Common myeloid progenitor, CD34-positive (primary cell): Measurements from ENCODE around the gene GCSAML.

Experiments
- CTCF ChIA-PET: fragments of 350-600 bp; sonication (Branson Sonifier 250); formaldehyde crosslinking; loops from one replicate; lab custom pipeline; 2021; ENCODE audit warnings: antibody characterized with exemption; lab: Charles Lee
- POLR2A ChIA-PET: fragments of 350-600 bp; sonication (Branson Sonifier 250); formaldehyde crosslinking; loops from one replicate; lab custom pipeline; 2021; ENCODE audit warnings: antibody characterized with exemption; lab: Charles Lee
- DNase-seq, 3 donors: peaks; one replicate each; pipeline versions ENCODE4 v3.0.0 to v3.0.0-alpha.2; 2013
- H3K27ac ChIP-seq, 2 experiments: 1 replicate in 1 of 2; 2 replicates in 1 of 2; pipeline ENCODE4 v1.7.0; 2013; ENCODE audit warnings: inconsistent platforms in 2 of 2, low read length in 2 of 2, mild to moderate bottlenecking in 2 of 2, low read depth in 1 of 2, moderate library complexity in 1 of 2; ENCODE audit not compliant: severe bottlenecking in 2 of 2, insufficient read depth in 1 of 2, poor library complexity in 1 of 2
- H3K27me3 ChIP-seq, 5 experiments: replicated peaks in 2 of 5; 1 replicate in 3 of 5; 2 replicates in 2 of 5; pipeline versions ENCODE4 v1.6.1 to v1.7.0; 2013; ENCODE audit warnings: low read length in 4 of 5, mild to moderate bottlenecking in 2 of 5, moderate library complexity in 2 of 5, inconsistent platforms in 1 of 5; ENCODE audit not compliant: insufficient read depth in 5 of 5, control insufficient read depth in 4 of 5
- H3K36me3 ChIP-seq, 4 experiments: 1 replicate in 2 of 4; 2 replicates in 2 of 4; pipeline versions ENCODE4 v1.6.1 to v1.7.0; 2013; ENCODE audit warnings: low read length in 3 of 4, control low read depth in 1 of 4, mild to moderate bottlenecking in 1 of 4; ENCODE audit not compliant: control insufficient read depth in 4 of 4, insufficient read depth in 4 of 4
- H3K4me1 ChIP-seq, 4 experiments: 1 replicate in 3 of 4; 2 replicates in 1 of 4; pipeline versions ENCODE4 v1.6.1 to v1.7.1; 2013; ENCODE audit warnings: low read length in 3 of 4, mild to moderate bottlenecking in 3 of 4, control low read depth in 1 of 4, inconsistent platforms in 1 of 4, moderate library complexity in 1 of 4; ENCODE audit not compliant: control insufficient read depth in 4 of 4, insufficient read depth in 4 of 4; ENCODE audit errors: control extremely low read depth in 1 of 4
- H3K4me3 ChIP-seq, 7 experiments: 1 replicate in 4 of 7; 2 replicates in 3 of 7; pipeline versions ENCODE4 v1.5.1 to v1.7.0; 2013; ENCODE audit warnings: mild to moderate bottlenecking in 7 of 7, low read length in 6 of 7, moderate library complexity in 6 of 7, inconsistent platforms in 2 of 7, low read depth in 2 of 7, control low read depth in 1 of 7; ENCODE audit not compliant: insufficient read depth in 4 of 7, control insufficient read depth in 1 of 7; ENCODE audit errors: extremely low read depth in 1 of 7
- H3K9me3 ChIP-seq, 5 experiments: 1 replicate in 4 of 5; 2 replicates in 1 of 5; pipeline versions ENCODE4 v1.6.1 to v1.7.1; 2013; ENCODE audit warnings: low read length in 4 of 5, mild to moderate bottlenecking in 2 of 5, inconsistent platforms in 1 of 5, low read depth in 1 of 5, moderate library complexity in 1 of 5; ENCODE audit not compliant: control insufficient read depth in 4 of 5, insufficient read depth in 2 of 5; ENCODE audit errors: control extremely low read depth in 1 of 5
- WGBS: methylation state at CpG from one replicate; pipeline ENCODE4 v1.1.5; 2013; ENCODE audit not compliant: insufficient coverage; 5-methylcytosine and 5-hydroxymethylcytosine counted together

Gene GCSAML

DNA sequence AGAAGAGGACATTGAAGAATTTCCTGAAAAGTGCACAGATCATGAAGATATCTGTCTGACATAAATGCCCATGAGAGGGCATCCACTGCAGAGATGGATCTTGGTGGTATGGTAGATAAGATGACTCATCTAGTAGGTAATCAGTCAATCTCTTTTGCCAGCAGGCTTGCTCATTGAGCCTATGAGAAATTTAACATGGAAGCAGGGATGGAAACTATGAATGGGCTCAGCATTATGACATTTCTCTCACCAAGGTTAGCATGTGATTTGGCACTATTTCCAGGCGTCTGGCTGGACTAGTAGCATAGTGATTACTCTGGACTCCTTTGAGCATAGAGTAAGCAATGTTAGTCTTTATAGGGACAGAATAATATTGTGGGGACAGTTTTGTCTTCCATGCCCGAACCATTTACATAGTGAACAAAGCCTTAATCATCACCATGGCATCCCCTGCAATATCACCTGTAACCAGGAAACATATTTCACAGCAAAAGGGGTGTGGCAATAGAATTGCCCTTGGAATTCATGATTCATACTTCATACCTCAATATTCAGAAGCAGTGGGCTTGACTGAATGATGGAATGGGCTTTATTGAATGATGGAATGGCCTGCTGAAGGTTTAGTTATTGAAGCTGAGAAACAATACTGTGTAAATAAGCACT lies 20.0 kb upstream of the GCSAML start:
- WGBS, result 100% methylated on average over 1 of the region's 2 CpGs
- CTCF ChIA-PET, result no interaction called here
- Histone ChIP-seq H3K4me3 (no peak overlapping the region), H3K4me1 (peaks cover 0 to 19% (median 7%) of the 10 kb centered on the region in 4 experiments), H3K27me3 (no peaks in the 10 kb centered on the region), H3K9me3 (no peaks in the 10 kb centered on the region), H3K27ac (no peak overlapping the region), H3K36me3 (peaks cover 0 to 2% (median 0%) of the 10 kb centered on the region in 4 experiments)
- POLR2A ChIA-PET, result no interaction called here
- DNase-seq, result no peak

DNA sequence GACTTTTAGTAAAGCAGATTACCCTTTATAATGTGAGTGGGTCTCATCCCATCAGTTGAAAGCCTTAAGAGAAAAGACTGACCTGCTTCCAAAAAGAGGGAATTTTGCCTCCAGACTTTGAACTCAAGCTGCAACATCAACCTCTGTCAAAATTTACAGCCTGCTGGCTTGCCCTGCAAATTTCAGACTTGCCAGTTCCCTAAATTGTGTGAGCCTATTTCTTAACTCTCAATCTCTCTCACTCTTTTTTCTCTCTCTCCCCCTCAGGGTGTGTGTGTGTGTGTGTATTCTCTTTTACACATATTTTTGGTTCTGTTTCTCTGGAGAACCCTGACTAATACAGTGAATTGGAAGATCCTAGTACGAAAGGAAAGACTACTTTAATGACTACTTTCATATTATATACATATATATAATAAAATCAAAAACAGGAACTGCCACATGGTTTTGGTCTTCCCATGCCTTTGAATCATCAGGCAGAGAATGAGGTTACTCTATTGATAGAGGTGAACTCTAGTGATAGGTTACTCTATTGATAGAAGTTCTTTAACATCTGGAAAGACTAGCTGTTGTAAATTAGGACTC lies 19.1 kb upstream of the GCSAML start:
- POLR2A ChIA-PET, result no interaction called here
- CTCF ChIA-PET, result interaction anchor here (0.8 to 2.0 kb wide), 2 partner anchors 17 to 41 kb away, joined by 3 to 5 read pairs; no protein-coding TSS in a partner anchor
- H3K36me3 ChIP-seq, result peaks cover 0 to 2% (median 0%) of the 10 kb centered on the region in 4 experiments
- no CpG with 5 or more reads among the region's 1 CpG for WGBS
- H3K27me3 ChIP-seq, result no peaks in the 10 kb centered on the region
- H3K4me3 ChIP-seq, result peak overlapping the region in 1 of 7 experiments; percentile 31
- H3K27ac ChIP-seq, result no peak overlapping the region
- no peaks in the 10 kb centered on the region for H3K9me3 ChIP-seq
- H3K4me1 ChIP-seq, result peaks cover 0 to 19% (median 7%) of the 10 kb centered on the region in 4 experiments
- peak in 2 of 3 donors; percentile 57 to 69 for DNase-seq

DNA sequence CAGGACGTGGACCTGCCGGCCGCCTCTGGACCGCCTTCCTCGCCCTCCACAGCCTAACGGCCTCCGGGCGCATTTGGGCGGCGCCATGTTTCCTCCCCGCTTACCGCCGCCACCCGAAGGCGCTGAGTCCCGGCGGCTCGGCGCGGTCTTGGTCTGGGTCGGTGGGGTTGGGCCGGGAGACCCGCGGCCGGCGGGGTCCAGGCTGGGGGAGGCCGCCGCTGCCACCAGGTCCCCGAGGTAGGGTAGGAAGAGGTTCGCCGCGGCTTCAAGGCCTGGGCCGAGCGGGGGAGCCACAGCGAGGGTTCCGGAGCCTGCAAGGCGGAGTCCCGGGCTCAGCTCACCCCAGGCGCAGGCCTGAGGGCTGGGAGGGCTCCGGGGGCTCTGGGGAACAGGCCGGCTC lies 18.1 kb upstream of the GCSAML start:
- POLR2A ChIA-PET, result interaction anchor here (0.6 to 1.2 kb wide), 2 partner anchors 10 to 17 kb away, joined by 3 read pairs; no protein-coding TSS in a partner anchor
- 86% methylated on average over 31 of the region's 41 CpGs for WGBS

DNA sequence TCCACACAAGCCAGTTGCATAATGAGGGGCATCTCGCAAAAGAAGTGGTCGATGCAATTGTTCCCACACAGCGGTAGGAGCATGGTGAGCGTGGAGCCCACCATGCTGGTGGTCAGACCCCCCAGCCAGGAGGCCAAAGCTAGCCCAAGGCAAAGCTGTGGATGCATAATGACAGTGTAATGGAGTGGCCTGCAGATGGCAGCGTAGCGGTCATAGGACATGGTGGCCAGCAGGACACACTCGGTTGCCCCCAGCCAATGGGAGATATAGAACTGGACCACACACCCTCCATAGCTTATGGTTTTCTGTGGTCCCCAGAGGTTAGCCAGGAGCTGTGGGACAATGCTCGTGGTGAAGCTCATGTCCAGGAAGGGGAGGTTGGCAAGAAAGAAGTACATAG lies 17.0 kb upstream of the GCSAML start:
- no peak for DNase-seq
- no peak overlapping the region for H3K4me3 ChIP-seq
- ChIA-PET POLR2A (no interaction called here), CTCF (interaction anchor here (0.8 to 2.1 kb wide), 9 partner anchors 8 to 46 kb away, joined by 3 to 14 read pairs (median 3); no protein-coding TSS in a partner anchor)
- over 99% methylated on average over 7 of the region's 8 CpGs for WGBS
- H3K27me3 ChIP-seq, result no peaks in the 10 kb centered on the region
- no peak overlapping the region for H3K27ac ChIP-seq
- peaks cover 0 to 27% (median 10%) of the 10 kb centered on the region in 4 experiments for H3K4me1 ChIP-seq
- no peaks in the 10 kb centered on the region for H3K9me3 ChIP-seq
- no peaks in the 10 kb centered on the region for H3K36me3 ChIP-seq

More for the DNA sequence above, 18.1 kb upstream of the GCSAML start:
- no peak overlapping the region for H3K27ac ChIP-seq
- CTCF ChIA-PET, result interaction anchor here (0.8 to 2.1 kb wide), 6 partner anchors 9 to 47 kb away, joined by 3 to 14 read pairs (median 4); no protein-coding TSS in a partner anchor
- peak overlapping the region in 3 of 7 experiments; percentile 14 to 50 (median 36) for H3K4me3 ChIP-seq
- no peak for DNase-seq
- peaks cover 0 to 24% (median 10%) of the 10 kb centered on the region in 4 experiments for H3K4me1 ChIP-seq
- H3K9me3 ChIP-seq, result no peaks in the 10 kb centered on the region
- H3K27me3 ChIP-seq, result no peaks in the 10 kb centered on the region
- H3K36me3 ChIP-seq, result peaks cover 0 to 2% (median 0%) of the 10 kb centered on the region in 4 experiments

DNA sequence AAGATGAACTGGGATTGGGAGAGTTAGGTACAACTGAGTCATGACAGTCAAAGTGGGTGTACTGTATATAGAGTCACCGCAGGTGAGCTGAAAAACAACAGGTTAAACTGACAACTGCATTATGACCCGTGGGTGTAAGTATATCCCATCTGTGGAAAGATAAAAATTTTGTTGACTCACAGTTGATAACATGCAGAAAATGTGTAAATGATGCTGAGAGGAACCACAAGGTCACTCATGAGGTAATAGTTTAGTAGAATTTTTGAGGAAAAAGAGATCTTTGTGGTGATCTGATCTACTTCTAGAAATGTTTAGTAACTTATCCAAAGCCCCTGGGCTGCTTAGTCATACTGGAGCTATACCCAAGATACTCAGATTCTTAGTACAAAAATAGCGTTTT lies 13.5 kb upstream of the GCSAML start:
- Histone ChIP-seq H3K4me1 (peaks cover 12 to 26% (median 20%) of the 10 kb centered on the region in 4 experiments), H3K36me3 (no peaks in the 10 kb centered on the region), H3K27me3 (no peaks in the 10 kb centered on the region), H3K27ac (no peak overlapping the region), H3K9me3 (peaks cover 0 to 2% (median 0%) of the 10 kb centered on the region in 5 experiments), H3K4me3 (no peak overlapping the region)
- POLR2A ChIA-PET, result no interaction called here
- peak in 2 of 3 donors; percentile 65 to 71 for DNase-seq
- WGBS, result 64% methylated on average over 3 of the region's 3 CpGs
- CTCF ChIA-PET, result interaction anchor here (1.6 to 1.7 kb wide), 2 partner anchors 9 to 12 kb away, joined by 4 to 5 read pairs; no protein-coding TSS in a partner anchor

DNA sequence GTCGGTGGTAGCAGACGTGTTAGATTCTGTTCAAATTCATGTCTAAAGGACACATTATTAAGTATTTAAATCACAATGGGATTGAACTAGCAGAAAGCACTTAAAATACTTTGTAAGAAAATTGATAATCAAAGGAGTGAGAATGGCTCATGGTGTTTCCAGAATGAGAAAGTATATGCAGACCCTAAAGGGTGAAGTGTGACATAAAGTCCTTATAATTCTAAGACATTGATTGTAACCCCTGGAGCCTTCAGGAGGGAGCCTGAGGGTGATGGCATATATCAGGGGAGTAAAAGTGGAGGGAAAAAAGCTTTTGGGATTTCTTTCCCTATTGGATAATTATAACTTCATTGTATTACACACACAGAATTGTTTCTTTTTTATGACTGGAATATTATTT lies 12.6 kb upstream of the GCSAML start, which contains the start of gene OR2C3:
Gene OR2C3, minus strand, starts transcription at position 101 of the 400 bp plus-strand sequence. CDS start 3,929 bp downstream, outside the sequence.
- Histone ChIP-seq H3K4me3 (no peak within 1 kb of the TSS), H3K27ac (no peak within 1 kb of the TSS), H3K36me3 (no peaks in the 10 kb centered on the region), H3K27me3 (no peaks in the 10 kb centered on the region), H3K9me3 (peaks cover 0 to 2% (median 0%) of the 10 kb centered on the region in 5 experiments), H3K4me1 (peaks cover 17 to 33% (median 24%) of the 10 kb centered on the region in 4 experiments)
- 100% methylated on average over 2 of the region's 2 CpGs for WGBS
- DNase-seq, result no peak
- POLR2A ChIA-PET, result no interaction called here
- CTCF ChIA-PET, result no interaction called here
